Astrocyte (in vitro differentiated cells and primary cell): ENCODE data around the gene GREM2.

ENCODE experiments used
- EZH2 ChIP-seq: IDR thresholded peaks from 2 replicates; pipeline ENCODE4 v1.6.1; 2012; ENCODE audit warnings: mild to moderate bottlenecking, low read length, inconsistent platforms; ENCODE audit not compliant: insufficient read depth
- TF ChIP-seq, protein P1 (sequence below): IDR thresholded peaks from 2 replicates; pipeline ENCODE4 v1.5.1; 2011; ENCODE audit warnings: low read depth, mild to moderate bottlenecking, inconsistent platforms, low read length, moderate library complexity; ENCODE audit not compliant: insufficient read depth

DNA sequence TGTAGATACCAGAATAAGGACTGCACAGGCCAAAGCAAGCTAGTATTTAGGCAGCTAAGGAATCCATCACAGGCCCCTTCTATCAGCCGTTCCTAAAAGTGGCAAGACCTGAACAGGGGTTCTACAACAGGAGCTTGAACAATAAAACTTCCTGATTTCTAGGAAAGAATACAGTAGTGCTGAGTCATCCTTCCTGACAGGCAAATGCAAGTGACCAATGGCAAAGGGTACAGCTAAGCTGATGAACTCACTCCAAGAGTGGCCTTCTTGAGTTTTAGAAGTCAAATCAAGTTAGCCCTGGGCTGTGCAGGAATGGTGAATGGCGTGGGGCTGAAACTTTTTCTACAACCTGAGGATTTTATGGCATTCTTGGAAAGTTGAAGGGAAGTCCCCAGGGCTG, 112.9 kb downstream of the GREM2 start:
- TF ChIP-seq, protein P1, sequence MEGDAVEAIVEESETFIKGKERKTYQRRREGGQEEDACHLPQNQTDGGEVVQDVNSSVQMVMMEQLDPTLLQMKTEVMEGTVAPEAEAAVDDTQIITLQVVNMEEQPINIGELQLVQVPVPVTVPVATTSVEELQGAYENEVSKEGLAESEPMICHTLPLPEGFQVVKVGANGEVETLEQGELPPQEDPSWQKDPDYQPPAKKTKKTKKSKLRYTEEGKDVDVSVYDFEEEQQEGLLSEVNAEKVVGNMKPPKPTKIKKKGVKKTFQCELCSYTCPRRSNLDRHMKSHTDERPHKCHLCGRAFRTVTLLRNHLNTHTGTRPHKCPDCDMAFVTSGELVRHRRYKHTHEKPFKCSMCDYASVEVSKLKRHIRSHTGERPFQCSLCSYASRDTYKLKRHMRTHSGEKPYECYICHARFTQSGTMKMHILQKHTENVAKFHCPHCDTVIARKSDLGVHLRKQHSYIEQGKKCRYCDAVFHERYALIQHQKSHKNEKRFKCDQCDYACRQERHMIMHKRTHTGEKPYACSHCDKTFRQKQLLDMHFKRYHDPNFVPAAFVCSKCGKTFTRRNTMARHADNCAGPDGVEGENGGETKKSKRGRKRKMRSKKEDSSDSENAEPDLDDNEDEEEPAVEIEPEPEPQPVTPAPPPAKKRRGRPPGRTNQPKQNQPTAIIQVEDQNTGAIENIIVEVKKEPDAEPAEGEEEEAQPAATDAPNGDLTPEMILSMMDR, result no peak
- TF ChIP-seq EZH2, result no peak
